ENCODE measurements around the gene TRIM14.
"Not testable (repeated sequence)": the region's sequence is repeated elsewhere in the genome, so short reads cannot be mapped to it uniquely, and the experiment has no call there.

Gene TRIM14

GRCh38 chr9:98083566-98084183, 35.3 kb downstream of the TRIM14 start:
- DNase-seq (ENCODE audit: low read depth in 2 of 3, low spot score in 1 of 3) = no peak

DNA sequence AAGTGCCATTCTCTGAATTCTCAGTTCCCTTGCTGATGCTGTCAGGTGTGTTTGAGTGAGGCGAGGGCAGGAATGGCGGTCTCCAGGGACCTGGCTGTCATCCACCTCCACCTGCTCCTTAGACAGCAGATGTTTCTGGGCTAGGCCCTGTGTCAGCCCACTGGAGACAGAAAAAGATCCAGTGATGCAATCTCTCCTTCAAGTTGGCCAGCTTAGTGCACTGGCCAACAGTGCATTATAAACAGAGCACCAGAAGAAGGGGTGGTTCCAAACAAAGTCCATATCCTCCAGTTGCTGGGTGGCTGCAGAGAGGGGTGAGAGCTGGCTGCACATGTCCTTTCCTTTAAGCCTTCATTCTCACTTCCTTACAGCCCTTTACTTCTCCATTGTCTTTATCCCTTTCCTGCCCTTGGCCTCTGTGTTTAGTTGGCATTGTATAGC, 35.9 kb downstream of the TRIM14 start:
- no peak for DNase-seq (ENCODE audit: low read depth in 2 of 3, low spot score in 1 of 3)

DNA sequence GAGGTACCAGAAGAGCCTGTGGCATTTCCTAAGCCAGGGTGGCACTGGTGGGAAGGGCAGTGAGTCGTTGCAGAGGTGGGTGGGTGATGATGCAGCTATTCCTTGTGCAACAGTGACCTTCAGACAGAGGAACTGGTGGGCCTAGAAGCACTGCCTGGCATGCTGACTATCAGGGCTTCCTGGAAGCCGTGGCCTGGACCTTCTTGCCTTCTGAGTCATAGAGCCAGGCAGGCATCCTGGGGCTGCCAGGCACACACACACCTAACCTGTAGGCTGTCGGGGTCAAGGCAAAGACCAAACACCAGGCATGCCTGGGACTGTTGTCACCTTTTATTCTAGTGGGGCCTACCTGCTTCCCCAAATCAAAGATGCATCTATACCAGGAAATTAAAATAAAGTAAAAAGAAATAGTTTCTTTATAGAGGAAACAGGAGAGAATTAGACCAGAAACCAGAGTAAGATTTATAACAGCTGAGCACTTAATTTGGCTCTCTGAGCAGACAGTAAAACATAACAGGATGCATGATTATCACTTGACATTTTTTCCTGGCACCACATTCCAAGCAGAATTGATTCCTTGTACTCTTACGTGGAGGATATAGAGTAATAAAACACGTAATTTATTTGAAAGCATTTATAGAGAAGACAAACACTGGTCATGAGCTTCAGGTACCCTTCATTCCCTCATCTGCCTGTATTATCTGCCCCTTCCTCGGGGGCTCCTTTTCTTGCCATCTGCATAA, 37.4 kb downstream of the TRIM14 start:
- peak in 2 of 3 donors; percentile 28 to 54 for DNase-seq (ENCODE audit: low read depth in 2 of 3, low spot score in 1 of 3)

GRCh38 chr9:98080780-98081179, 38.2 kb downstream of the TRIM14 start:
- DNase-seq (ENCODE audit: low read depth in 2 of 3, low spot score in 1 of 3) = no peak

DNA sequence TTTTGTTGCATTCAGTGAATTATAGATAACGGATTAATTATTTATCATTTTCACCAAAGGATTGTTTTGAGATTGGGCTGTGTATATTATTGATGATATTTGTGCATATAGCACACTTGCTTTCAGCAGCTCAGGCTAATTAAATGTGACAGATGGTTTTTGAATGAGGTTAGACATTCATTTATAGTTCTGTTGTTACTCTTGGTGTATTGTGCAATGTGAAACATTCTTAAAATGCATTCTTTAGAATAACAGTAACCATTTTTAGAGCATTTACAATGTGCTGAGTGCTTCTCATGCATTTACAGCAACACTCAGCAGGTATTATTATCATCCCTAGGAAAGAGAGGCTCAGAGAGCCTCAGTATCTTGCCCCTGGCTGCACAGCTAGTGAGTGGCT, 38.7 kb downstream of the TRIM14 start:
- no peak for DNase-seq (ENCODE audit: low read depth in 2 of 3, low spot score in 1 of 3)

DNA sequence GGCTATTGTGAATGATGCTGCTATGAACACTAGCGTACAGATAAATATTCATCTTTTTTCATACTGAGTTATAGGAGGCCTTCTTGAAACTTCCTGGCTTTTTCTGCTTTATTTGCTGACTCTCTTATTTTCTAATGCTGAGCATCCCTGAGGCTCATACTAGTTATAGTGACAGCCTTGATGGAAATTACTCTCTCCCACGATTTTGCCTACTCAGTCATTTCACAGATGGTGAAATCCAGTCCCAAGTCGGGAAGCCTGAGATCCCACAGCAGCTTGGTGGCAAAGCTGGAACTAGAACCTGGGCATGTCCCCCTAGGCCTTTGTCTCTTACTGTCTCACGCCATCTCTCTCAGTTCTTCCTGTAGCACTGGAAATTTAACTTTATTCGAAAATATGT, 40.1 kb downstream of the TRIM14 start:
- DNase-seq (ENCODE audit: low read depth in 2 of 3, low spot score in 1 of 3) = no peak

GRCh38 chr9:98076514-98076890, 42.5 kb downstream of the TRIM14 start:
- DNase-seq (ENCODE audit: low read depth in 2 of 3, low spot score in 1 of 3) = not testable (repeated sequence)

DNA sequence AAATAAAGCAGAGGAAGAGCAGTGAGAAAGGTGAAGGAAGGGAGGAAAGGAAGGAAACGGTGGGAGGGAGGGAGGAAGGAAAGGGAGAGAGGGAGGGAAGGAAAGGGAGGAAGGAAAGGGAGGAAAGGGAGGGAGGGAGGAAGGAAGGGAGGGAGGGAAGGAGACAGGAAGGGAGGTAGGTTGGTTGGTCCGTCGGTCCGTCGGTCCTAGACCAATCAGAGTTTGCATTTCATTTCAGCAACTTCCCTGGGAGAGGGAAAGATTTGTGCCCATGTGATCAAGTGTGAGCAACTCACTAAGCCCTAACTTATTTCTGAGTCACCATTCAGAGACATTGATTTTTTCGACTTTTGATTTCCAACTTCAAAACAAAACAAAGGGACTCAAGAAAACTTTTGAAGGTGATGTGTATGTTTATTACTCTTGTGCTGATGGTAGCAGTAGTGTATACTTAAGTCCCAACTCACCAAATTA, 43.7 kb downstream of the TRIM14 start:
- no peak for DNase-seq (ENCODE audit: low read depth in 2 of 3, low spot score in 1 of 3)

DNA sequence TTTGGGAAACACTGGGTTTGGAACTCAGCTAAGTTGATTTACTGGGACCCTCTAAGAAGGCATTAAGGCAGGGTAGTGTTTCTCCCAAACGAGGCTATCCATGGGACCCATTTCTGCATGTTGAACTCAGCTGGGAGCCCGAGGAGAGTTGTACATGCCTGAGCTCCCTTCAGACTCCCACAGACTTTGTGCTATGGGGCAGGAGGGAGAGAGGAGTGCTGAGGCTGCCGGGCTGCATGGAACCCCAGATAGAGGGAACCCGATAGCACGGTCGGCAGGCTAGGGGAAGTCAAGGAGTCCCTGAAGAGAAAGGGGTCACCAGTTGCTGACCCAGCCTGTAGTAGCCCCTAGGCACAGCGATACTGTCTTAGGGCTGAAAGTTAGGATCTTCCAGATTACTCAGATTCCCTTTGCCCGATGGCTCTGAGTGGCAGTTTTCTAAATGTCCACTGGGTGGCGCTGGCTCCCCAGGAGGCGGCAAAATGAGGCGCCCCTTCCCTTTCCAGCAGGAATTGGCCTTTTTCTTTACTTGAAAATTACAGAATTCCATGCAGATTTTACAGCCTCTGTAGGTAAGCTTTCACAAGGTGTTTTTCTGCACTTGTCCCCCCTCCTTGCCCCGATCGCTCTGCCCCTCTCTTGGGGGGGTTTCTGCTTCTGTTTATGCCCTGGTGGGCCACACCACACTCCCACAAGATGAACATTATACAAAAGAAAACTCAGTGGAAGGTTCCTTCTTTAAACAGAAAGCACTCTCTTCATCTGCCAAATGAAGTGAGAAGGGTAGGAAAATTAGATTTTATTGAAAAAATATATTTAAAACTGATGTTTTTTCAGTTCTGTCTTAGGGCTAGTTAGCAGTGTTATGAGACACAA, 44.7 kb downstream of the TRIM14 start:
- DNase-seq (ENCODE audit: low read depth in 2 of 3, low spot score in 1 of 3) = peak; percentile 54 to 68 (median 54)

GRCh38 chr9:98071737-98072136, 47.3 kb downstream of the TRIM14 start:
- DNase-seq (ENCODE audit: low read depth in 2 of 3, low spot score in 1 of 3) = no peak

GRCh38 chr9:98070704-98071103, 48.3 kb downstream of the TRIM14 start:
- DNase-seq (ENCODE audit: low read depth in 2 of 3, low spot score in 1 of 3) = no peak

DNA sequence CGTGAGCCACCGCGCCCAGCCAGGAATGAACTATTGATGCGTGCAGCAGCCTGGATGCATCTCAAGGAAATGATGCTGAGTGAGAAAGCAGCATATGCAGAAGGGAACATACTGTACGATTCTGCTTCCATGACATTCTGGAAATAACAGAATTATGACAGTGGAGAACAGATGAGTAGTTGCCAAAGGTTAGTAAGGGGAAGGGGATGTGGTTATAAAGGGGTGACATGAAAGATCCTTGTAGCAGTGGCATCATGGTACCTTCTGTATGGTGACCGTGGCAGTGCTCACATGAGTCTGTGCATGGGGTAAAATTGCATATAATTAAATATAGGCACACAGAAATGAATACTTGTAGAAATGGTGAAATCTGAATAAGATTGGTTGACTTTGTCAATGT, 49.5 kb downstream of the TRIM14 start:
- DNase-seq (ENCODE audit: low read depth in 2 of 3, low spot score in 1 of 3) = no peak

- no peak for DNase-seq (ENCODE audit: low read depth in 2 of 3, low spot score in 1 of 3)
Measured at GRCh38 chr9:98067184-98067583, 51.8 kb downstream of the TRIM14 start.

DNA sequence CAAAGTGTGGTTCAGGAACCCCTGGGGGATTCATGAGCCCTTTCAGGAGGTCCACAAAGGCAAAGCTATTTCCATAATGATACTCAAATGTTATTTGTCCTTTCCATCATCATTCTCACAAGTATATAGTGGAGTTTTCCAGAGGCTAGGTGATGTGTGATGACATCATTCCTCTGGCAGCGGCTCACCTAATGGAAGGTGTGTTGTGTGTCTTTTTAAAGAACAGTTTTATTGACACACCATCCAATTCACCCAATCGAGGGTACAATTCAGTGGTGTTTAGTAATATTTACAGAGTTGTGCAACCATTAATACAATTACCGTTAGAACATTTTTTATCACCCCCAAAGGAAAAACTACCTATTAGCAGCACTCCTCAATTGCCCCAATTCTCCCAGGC, 52.8 kb downstream of the TRIM14 start:
- no peak for DNase-seq (ENCODE audit: low read depth in 2 of 3, low spot score in 1 of 3)

DNA sequence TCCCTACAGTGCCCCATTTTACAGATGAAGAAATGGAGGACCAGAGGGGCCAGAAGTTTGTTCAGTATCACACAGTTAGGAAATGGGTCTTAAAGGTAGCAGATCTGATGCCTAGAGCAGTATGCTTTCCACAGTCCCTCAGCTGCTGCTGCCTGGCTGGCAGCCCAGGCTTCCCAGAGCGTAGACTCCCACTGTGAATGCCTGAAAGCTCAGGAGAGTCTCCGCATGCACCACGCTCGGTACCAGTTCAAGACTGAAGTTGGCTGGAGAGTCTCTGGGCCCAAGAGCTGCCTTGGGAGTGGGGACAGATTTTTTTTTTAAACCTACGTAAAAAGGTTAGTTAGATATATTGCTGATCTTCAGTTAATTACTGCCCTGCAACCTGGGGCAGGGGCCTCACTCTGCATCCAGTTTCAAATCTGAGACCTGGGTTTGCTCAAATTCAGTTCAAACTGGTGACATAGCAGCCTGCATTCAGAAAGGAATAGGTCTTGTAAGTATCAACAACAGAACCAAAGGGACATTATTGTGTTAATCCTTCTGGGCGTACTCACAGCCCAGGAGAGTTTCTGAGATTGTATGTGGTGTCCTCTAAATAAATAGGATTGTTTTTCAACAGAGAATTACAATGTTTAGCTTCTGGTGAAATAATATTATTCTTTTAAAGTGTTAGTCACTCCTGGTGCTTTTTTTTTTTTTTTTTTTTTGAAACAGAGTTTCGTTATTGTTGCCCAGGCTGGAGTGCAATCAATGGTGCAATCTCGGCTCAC, 54.2 kb downstream of the TRIM14 start:
- no peak for DNase-seq (ENCODE audit: low read depth in 2 of 3, low spot score in 1 of 3)

- DNase-seq (ENCODE audit: low read depth in 2 of 3, low spot score in 1 of 3) = no peak
Measured at GRCh38 chr9:98062161-98062560, 56.9 kb downstream of the TRIM14 start.

DNA sequence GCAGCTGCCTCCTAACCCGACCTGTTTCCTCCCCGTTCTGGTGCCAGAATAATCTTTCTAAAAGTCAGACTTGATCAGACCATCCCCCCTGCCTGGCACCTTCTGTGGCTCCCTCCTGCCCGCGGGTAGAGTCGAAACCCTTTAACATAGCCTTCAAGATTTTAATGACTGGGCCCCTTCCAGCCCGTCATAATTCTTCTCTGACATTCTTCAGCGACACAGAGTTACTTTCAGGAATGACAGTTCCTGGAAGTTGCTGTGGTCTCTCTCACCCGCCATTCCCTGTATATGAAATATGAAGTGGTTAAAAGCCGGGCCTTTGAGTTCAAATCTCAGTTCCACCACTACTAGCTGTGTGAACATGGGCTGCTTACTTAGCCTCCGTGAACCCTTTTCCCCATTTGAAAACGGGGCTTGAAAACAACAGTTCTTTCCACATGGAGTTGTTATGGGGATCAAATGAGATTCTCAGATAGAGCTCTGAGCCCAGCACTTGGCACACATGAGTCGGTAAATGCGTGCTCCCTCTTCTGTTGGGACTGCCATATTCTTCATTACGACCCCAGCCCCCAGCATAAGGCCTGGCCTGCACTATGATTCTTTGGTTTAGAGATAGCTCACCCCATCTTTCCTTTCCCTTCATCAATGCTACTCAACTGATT, 61.8 kb downstream of the TRIM14 start:
- peak in 1 of 3 donors; percentile 20 for DNase-seq (ENCODE audit: low read depth in 2 of 3, low spot score in 1 of 3)

DNA sequence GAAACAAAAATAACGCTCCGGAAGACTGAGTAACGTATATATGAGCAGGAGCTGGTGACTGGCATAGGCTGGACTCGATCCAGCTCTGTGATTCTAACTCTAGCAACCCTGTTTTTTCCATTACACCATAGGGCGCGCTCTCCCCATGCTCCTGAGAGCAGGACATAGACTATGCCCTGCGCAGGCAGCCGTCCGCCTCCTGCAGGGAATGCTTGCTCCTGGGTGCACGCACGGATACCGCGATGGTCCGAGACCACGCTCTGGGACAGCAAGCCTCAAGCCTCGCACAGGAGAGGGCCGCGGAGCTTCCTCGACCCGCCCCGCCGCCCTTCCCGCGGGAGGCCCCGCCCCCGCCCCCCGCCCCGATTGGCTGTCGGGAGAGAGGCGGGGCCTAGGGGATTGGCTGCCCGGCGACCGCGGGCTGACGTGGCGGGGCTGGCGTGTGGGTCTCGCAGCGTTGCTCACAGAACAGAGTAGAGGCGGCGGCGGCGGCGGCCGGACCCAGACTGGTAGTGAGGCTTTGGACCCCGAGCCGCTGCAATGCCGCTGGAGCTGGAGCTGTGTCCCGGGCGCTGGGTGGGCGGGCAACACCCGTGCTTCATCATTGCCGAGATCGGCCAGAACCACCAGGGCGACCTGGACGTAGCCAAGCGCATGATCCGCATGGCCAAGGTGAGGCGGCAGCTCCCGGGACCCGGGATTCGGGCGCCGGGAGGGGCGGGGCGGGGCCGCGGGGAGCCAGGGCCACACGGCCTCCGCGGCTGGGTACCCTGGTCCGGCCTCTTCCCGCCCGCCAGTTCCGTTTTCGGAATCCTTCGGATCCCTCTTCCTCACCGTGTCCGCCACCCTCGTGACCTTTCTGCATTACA, 62.5 kb downstream of the TRIM14 start, which contains the start of gene NANS:
Gene NANS (plus strand): TSS at position 464 of the 869 bp plus-strand sequence. CDS start 77 bp downstream, at position 541.
- peak; percentile 84 to 94 (median 85) for DNase-seq (ENCODE audit: low read depth in 2 of 3, low spot score in 1 of 3)

- DNase-seq (ENCODE audit: low read depth in 2 of 3, low spot score in 1 of 3) = no peak
Measured at GRCh38 chr9:98054376-98054951, 64.6 kb downstream of the TRIM14 start.

All from stimulated activated CD4-positive, alpha-beta T cell treated with anti-CD3 and anti-CD28 coated beads, Interleukin-12 subunit alpha, Interleukin-12 subunit beta, amount 100 ng/mL, for 48 hours (primary cell).